T-helper 2 cell (primary cell): ENCODE measurements around the gene SEL1L.
"Not testable (repeated sequence)": the region's sequence is repeated elsewhere in the genome, so short reads cannot be mapped to it uniquely, and the experiment has no call there.

Source experiments
- DNase-seq, 5 experiments: peaks; one replicate each; pipeline versions ENCODE4 v3.0.0 to v3.0.0-alpha.2; 2012 to 2022
- total RNA-seq, 2 donors: gene quantifications; one replicate each; lab custom pipeline; 2026; lab: John Stamatoyannopoulos, UW

The SEL1L gene
- 51.8 to 59.1 reads per million in 2 donors for total RNA-seq

DNA sequence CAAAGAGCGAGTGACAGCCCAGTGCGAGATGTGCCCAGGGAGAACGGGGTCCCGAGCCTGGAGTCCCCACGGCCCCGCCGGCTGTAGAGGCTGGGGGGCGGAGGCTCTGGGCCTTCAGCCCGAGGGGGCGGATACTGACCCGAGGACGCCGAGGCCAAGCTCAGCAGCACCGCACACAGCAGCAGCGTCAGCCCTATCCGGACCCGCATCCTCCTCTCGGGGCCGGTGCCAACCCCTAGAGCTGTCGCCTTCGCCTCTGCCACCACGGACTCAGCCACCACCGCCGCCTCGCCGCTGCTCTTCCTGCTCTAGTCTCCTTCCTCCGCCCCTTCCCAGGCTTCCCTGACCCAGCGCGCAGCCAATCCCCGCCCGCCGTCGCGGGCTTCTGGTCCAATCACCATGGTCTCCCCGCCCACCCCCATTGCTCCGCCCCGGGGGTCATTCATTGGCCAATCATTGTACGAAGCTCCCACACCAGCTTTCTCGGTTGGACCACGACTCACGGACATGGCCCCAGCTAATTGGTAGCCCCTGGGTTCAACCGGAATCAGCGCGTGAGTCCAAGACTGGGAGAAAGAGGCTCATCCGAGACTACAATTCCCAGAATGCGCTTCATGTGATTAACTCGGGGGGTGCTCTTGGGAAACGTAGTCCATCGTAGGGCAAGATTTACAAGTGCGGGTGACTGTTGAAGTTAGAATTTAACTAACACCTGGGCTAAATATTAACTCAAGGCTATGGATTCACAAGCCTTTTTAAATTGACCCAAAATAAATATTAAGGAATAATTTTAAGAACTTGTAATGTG lies at the start of gene SEL1L:
Gene SEL1L (minus strand): TSS at position 318 of the 808 bp plus-strand sequence. CDS start 109 bp downstream, at position 209.
- peak; percentile 97 to 100 (median 99) for DNase-seq

DNA sequence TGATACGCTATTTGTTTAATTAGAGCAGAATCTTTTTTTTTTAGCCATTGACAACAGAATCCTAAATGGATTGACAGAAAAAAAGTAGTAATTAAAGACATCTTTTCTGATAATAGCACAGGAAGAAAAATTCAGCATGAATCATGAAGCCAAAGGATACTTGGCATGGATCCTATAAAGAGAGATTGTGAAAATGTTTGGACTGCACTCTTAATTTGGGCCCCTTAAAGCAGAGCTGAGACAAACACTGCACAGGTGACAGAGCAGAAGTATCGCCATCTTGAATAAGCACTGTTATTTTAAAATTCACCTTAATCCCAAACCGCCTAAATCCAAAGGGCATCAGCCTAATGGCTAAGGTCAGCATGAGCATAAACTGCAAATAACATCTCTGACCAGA lies 48.8 kb upstream of the SEL1L start:
- no peak for DNase-seq

DNA sequence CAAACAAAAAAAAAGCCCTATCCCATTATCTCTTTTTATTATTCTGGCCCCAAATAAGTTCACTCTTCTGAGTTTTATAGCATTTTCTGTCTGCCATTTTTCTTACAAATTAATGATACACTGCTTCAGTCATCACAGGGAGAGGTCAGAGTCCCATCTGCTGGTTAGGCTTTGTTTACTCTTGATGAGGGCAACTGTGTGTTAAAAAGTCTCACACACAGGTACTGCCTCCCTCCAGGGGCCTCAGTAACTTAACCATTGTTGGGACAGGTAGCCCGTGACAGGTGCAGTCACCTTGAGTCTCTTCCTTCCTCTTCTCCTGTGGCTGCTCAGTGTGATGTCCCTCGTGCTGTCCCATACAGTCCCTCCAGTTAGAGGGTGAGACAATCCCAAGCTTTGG lies 45.5 kb upstream of the SEL1L start:
- DNase-seq: no peak

DNA sequence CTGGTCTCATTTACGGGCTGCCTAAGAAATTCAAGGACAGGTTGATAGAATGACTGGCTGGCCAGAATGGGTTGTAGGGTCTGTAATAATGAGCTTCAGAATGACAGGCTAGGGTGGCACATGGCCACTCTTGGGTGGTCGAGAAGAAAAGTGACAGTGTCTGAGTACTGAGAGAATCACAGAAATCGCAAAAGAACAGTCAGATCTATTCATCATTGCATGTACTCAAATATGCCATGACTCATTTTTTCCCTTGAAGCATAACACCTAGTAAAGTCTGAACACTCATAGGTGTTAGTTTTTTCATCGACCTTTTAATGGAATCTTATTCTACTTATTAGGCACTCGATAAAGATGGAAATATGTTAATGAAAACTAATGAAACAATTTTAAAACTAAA lies 37.8 kb upstream of the SEL1L start:
- peak in 1 of 5 experiments; percentile 17 for DNase-seq

DNA sequence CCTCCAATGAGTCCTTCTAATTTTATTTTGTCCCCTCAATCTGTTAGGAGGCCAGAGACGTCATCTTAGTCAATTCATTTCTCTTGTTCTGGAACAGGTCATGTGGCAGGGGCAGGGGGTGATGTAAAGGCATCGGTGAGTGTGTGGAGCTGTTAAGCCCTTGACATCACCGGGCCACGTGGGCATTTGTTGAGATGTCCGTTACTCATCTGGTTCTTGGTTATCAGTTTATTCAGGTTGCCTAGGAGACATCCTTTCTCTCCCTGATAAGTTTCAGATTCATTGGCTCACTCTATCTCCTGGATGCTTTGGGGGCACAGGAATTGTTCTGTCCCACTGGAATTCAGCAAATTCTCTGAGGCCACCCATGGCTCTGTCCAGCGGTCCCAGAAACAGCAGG lies 33.6 kb upstream of the SEL1L start:
- DNase-seq: no peak

DNA sequence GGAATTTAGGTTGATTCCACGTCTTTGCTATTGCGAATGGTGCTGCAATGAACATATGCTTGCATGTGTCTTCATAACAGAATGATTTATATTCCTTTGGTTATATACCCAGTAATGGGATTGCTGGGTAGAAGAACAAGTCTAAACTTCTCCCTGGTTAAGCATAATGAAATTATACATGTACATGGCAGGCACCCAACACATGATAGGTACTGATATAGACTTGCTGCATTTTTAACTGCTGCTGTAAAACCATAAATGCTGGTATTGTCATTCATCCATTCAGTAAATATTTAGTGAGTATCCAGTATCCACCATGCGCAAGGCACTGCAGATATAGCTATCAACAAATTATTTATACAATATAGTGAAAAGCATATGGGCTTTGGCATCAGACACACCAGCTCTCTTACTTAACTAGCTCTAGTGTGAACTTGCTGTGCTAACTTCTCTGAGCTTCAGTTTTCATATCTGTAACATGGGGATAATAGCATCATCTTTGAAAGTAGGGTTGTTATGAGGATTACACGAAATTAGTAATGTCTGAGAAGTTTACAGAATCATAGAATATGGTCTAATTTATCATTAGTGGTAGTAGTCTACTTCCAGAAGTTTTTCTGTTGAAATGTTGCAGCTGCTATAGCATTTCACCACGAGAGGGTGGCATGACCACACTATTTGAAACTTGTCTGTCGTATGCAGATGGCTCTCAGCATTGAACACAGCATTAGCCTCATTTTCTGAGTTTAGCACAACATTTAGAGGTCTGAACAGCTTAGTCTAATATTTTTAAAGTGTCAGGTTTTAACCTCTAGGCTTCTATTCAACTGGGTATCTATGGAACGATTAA lies 32.0 kb upstream of the SEL1L start:
- DNase-seq: peak in 1 of 5 experiments; percentile 55

DNA sequence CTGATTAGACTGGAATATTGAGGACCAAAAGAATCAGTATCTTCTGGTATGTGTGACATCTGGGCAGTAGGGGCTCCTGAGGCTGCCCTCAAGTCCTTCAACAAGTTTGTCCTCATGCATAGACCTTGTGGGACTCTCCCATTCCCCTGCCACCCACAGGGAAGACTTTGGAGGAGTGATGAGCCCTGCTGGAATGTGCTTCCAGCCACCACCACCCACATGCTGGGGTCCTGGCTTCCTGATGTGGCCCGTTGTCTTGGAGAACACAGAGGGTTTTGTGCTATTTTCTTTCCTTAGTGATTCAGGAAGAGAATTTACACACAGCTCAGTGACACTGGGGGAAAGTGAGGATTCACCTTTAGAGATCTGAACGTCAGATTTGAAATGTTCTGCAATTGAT lies 29.2 kb upstream of the SEL1L start:
- DNase-seq: no peak

DNA sequence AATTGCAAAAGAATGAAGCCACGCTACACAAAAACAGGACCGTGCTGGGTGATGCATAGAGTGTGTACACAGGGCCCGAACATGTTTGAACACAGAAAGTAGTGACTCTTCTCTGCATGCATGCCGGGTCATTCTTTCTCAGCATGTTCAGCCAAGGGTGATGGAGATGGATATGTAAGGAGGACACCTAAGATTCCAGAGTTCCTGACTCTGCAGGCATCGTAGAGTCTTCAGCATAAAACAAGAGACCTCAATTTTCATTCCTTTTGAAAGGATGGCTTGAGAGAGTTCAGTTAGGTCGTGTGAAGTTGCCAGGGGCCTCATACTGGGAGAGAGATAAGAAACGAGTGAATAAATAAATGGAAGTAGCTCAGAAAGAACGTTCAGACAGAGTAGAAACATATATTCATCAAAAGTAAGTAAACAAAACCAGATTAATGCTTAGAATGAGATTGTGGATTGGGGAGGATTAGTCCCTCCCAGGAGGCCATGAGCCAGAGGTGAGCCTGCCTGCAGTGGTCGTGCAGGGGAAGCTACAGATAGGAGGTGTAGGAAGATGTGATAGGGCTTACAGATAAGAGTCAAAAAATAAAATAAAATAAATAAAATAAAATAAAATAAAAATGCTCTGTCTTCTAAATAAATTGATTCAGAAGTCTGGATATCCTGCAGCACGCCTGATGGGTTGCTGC lies 27.6 kb upstream of the SEL1L start:
- DNase-seq: no peak

DNA sequence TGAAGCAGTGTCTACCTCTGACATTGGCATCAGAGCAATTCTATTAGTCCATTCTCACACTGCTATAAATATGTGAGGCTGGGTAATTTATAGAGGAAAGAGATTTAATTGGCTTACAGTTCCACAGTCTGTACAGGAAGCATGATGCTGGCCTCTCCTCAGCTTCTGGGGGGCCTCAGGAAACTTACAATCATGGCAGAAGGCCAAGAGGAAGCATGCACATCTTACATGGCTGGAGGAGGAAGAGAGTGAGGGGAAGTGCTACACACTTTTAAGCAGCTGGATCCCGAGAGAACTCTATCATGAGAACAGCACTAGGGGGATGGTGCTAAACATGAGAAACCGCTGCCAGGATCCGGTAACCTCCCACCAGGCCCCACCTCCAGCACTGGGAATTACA lies 25.7 kb upstream of the SEL1L start:
- DNase-seq: no peak

DNA sequence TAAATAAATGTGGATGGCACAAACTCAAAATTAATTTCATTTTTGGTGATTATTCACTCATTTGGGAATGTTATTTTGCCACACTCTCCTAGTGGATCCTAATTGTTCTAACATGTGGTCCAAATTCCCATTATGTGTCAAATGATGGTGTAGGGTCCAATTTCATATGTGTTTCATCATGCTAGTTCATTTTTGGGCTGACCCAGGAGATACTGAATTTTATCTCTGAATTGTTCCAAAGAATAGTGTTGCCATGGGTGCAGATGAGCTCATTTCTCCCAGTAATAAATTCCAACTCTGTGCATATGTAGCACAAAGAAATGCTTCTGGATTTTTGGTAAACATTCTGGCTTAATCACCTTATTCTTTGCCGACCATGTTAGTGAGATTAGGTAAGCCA lies 23.5 kb upstream of the SEL1L start:
- no peak for DNase-seq

DNA sequence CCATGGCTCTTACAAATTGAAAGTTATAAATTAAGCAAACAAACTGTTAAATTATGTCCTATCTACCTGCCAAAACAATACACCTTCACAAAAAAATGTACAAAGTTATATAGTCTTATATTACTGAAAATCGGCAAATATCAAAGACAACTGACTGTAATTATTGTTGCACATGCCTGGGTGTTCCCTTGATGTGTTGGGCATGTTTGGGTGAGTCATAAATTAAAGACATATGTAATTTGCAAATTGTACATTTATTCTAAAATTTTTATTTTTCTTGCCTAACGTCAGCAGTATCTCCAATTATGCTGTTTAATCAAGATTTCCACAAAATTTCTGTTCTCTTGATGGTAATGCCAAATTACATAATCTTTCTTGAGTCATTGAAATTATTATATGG lies 22.0 kb upstream of the SEL1L start:
- no peak for DNase-seq

DNA sequence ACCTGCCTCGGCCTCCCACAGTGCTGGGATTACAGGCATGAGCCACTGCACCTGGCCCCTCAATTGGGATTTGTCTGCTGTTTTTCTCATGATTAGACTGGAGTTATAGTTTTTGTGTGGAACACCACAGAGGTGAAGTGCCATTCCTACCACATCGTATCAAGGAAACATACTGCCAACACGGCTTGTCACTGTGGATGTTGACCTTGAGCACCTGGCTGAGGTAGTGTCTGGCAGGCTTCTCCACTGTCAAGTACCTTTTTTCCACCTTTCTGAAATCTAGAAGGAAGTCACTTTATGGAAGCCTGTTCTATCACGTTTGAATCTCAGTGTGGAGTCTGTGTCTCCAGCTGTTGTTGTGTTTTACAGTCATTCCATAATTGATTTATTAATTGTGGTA lies 21.4 kb upstream of the SEL1L start:
- no peak for DNase-seq

DNA sequence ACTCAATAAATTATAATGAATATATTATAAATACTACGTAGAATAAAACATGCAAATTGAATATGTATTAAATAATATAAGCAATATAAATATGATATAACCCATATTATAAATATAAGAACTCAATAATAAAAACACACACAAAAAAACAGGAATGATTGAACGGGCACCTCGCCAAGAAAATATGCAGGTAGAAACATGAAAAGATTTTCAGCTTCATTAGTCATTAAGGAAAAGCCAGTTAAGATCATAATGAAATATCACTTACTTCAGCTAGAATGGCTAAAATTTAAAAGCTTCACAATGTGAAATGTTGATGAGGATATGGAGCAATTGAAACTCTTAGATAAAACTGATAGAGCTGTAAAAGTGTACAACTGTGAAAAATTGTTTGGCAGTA lies 17.8 kb upstream of the SEL1L start:
- DNase-seq: no peak

DNA sequence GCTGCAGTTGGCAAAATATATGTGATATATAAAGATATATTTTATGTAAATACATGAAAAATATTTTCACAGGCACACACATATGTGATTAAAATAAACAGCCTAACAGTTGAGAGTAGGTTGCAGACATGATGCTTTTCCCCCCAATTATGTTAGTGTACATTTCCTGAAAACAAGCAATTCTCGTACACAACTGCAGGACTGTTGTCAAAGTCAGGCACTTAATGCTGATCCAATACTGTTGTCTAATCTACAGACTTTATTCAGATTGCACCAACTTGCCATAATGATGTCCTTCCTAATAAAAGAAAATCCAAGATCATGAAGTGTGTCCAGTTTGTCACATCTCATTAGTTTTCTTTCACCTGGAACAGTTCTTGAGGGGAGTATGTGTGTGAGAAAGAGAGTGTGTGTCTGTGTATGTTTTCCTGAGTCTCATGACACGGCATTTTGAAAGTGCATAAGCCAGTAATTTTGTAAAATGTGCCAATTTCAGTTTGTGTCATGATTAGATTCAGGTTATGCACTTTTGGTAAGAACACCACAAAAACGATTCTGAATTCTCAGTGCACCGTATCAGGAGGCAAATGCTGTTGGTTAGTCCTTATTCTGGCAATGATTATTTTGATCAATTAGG lies 16.5 kb upstream of the SEL1L start:
- peak in 1 of 5 experiments; percentile 91 for DNase-seq

DNA sequence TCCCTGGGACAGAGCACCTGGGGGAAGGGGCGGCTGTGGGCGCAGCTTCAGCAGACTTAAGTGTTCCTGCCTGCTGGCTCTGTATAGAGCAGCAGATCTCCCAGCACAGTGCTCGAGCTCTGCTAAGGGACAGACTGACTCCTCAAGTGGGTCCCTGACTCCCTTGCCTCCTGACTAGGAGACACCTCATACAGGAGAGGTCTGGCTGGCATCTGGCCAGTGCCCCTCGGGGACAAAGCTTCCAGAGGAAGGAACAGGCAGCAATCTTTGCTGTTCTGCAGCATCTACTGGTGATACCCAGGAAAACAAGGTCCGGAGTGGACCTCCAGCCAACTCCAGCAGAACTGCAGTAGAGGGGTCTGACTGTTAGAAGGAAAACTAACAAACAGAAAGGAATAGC lies 7.6 kb upstream of the SEL1L start:
- not testable (repeated sequence) for DNase-seq

DNA sequence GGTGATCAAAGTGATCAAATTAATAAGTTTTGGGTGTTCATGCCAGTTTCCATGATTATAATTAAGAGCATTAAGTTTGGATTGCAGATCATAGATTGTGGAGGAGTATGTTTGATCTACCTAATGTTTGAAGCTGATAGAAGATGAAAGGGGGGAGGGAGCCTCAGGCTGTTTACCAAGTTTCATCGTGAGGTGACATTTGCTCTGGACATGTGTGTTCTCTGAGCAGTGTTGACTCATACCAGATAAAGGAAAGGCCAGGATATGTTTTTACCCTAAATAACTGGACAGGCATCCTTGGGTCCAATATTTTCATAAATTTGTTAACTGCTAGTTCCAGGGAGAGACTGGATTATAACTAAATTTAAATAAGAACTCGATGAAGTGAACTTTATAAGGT lies 3.5 kb upstream of the SEL1L start:
- DNase-seq: no peak

DNA sequence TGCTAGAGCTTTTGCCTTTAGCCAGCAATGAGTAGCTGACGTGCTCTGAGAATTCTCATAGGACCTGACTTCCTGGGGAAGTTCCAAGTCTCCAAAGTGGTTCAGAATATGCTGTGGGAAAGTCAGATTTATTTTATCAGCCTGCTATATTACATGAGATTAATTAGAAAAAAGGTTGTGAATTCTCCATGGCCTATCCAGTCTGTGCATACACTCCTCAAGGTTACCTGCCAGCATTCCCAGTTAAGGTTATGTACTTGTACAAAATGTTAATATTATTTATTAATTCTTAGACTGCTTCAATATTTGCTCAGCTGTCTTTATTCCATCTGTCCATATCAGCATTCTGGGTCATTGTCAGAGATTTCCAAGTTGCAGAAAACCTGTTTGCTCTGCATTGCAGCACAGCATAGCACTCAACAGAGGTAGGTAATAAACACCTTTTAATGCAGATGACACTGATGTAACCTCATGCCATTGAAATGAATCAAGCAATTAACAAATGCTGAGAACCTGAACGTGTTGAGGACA lies 2.7 kb upstream of the SEL1L start:
- no peak for DNase-seq

DNA sequence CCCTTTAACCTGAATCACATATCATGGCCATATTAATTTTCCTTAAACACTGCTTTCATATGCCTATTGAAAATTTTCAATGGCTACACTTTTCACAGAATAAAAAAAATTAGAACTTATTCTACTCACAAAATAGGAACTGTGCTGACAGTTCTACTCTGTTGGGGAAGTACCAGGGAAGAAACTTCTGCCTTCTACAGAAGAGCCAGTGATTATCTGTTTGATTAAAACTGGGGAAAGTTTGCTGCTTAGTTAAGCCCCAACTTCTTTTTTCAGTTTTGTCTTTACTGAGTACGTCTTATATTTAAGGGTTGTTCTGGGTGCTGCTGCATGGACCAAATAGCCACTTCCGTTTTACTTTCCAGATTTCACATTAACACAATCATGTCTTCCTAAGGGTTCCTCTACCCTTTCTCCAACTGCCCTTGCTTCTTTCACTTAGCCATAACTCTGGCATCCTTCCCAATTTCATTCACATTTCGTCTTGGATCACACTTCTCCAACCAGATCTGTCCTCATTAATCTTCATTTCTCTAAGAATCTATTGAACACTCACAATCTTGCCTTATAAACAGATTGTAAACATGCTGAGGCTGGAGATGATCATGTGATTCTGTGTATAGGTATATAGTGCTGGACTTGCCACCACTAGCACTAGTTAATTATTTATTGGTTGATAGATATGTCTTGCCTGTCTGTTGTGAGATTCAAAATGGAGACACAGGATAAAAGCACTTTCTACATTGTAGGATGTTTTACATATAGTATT lies 1.9 kb upstream of the SEL1L start:
- DNase-seq: peak in 1 of 5 experiments; percentile 50

DNA sequence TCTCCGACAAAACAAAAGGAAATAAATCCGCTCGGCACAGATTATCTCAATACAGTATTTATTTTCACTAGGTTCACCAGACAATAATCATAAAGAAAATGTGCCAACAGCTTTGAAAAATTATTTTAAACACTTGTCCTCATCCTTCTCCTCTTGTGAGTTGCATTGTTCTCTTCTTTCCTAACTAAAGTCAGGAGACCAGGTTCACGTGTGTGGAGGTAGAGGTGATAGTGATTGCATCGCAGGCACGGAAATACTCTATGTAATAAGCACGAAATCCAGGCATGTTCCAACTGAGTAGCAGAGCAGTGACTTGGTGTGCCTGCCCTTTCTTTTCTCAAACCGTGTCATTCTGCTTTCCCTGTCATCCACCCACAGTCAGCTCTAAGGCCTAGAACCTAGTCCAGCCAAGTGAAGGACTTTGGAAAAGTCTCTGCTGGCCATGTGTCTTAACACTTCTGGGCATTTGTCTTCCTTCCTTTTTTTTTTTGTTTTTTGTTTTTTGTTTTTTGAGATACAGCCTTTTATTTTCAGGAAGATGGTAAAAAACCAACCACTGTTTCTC lies 939 bp upstream of the SEL1L start:
- no peak for DNase-seq

DNA sequence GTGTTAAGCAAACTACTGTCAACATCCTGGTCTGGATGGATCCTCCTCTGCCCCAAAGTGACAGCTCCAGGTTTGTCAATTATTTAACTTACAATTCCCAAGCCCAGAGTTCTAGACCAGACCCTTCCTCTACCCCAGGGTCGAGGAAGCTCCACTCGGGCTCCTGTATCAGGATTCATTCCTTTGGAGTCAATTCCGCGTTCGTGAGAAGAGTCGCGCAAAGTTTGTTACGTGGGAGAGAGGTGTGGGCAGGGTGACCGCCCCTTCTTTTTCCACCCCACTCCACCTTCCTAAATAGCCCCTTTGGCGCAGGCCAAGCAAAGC lies 479 bp downstream of the SEL1L start:
- DNase-seq: no peak

DNA sequence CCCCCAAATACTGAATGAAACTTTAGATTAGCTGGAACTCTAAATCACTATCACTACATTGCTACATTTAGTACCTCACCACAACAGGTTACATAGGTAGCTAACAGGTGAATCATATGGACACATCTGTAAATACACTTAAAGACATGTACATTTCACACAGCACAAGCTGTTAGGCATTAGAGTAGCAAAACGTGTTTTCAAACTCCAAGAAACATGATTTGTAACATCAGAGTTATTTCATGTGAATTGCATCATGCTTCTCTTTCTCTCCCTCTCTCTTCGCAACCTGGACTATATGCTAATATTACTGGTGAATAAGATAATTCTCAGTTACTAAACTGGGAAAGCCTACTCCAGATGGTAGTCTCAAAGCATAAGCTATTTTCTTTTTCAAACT lies 4.3 kb downstream of the SEL1L start:
- no peak for DNase-seq

DNA sequence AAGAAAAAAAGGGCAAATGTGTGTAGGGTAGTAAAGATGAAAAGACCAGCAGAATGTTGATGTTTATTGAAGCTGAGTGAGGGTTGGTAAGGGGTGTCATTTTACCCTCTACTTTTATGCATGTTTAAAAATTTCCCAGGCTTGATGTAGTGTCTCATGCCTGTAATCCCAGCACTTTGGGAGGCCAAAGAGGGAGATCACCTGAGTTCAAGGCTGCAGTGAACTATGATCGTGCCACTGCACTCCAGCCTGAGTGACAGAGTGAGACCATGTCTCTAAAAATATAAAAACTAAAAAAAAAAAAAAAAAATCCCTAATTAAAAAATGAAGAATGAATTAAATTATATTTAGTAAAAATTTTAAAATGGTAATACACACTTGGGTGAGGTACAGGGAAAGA lies 8.5 kb downstream of the SEL1L start:
- no peak for DNase-seq
